Measurements from ENCODE around the gene IVL.

- no peak for TF ChIP-seq CTCF (IDR thresholded peaks at IDR 0.05)
- TF ChIP-seq POLR2A (IDR thresholded peaks at IDR 0.05) = no peak
Measured at GRCh38 chr1:152946248-152946647, 37.9 kb downstream of the IVL start.
